ENCODE measurements around the gene ADGRB3. TPM values are rescaled to one million over a fixed set of nuclear protein-coding genes. Genes with fewer than 3 reads are reported as not detected.
"Not testable (repeated sequence)": the region's sequence is repeated elsewhere in the genome, so short reads cannot be mapped to it uniquely, and the experiment has no call there.

The ADGRB3 gene
- total RNA-seq, 6 donors from 2014 or later = 1.1 to 7.3 (median 3.0) TPM

GRCh38 chr6:68738039-68738438 lies 103.0 kb downstream of the ADGRB3 start:
- no peaks in the 10 kb centered on the region for H3K9me3 ChIP-seq
- DNase-seq (no peak), ATAC-seq (ENCODE audit: low FRiP score in 2 of 2) (no peak)
- no peaks in the 10 kb centered on the region for H3K4me1 ChIP-seq
- no peaks in the 10 kb centered on the region for H3K36me3 ChIP-seq
- TF ChIP-seq POLR2A (IDR thresholded peaks at IDR 0.05) (no peak), EP300 (IDR thresholded peaks at IDR 0.05) (no peak), POLR2AphosphoS5 (IDR thresholded peaks at IDR 0.05) (no peak)
- H3K27ac ChIP-seq = no peak overlapping the region
- H3K4me3 ChIP-seq = no peak overlapping the region
- no peaks in the 10 kb centered on the region for H3K27me3 ChIP-seq

GRCh38 chr6:68740828-68741500 lies 105.9 kb downstream of the ADGRB3 start:
- DNase-seq = no peak
- no peaks in the 10 kb centered on the region for H3K9me3 ChIP-seq
- 61 to 62% methylated on average over 2 of the region's 2 CpGs for WGBS, 2 donors
- no peak for ATAC-seq (ENCODE audit: low FRiP score in 2 of 2)
- no peak overlapping the region for H3K27ac ChIP-seq
- H3K4me1 ChIP-seq = no peaks in the 10 kb centered on the region
- H3K27me3 ChIP-seq = no peaks in the 10 kb centered on the region
- no peak overlapping the region for H3K4me3 ChIP-seq
- TF ChIP-seq POLR2A (IDR thresholded peaks at IDR 0.05) (no peak), POLR2AphosphoS5 (IDR thresholded peaks at IDR 0.05) (no peak), EP300 (IDR thresholded peaks at IDR 0.05) (no peak), CTCF (IDR thresholded peaks at IDR 0.05) (no peak)
- H3K36me3 ChIP-seq = no peaks in the 10 kb centered on the region

GRCh38 chr6:68741501-68742386 lies 106.7 kb downstream of the ADGRB3 start:
- no peak for DNase-seq

GRCh38 chr6:68743099-68743498 lies 108.0 kb downstream of the ADGRB3 start:
- TF ChIP-seq POLR2A (IDR thresholded peaks at IDR 0.05) = no peak
- no peak for TF ChIP-seq POLR2AphosphoS5 (IDR thresholded peaks at IDR 0.05)
- no peak for TF ChIP-seq CTCF (IDR thresholded peaks at IDR 0.05)
- no peak for TF ChIP-seq EP300 (IDR thresholded peaks at IDR 0.05)
- Histone ChIP-seq H3K27me3 (no peaks in the 10 kb centered on the region), H3K9me3 (no peaks in the 10 kb centered on the region), H3K4me1 (no peaks in the 10 kb centered on the region), H3K27ac (no peak overlapping the region), H3K4me3 (no peak overlapping the region), H3K36me3 (no peaks in the 10 kb centered on the region)
- DNase-seq = no peak
- 71 to 77% methylated on average over 1 of the region's 1 CpG for WGBS, 2 donors
- ATAC-seq (ENCODE audit: low FRiP score in 2 of 2) = no peak

More at GRCh38 chr6:68741501-68742386, 106.7 kb downstream of the ADGRB3 start:
- H3K27me3 ChIP-seq = no peaks in the 10 kb centered on the region
- 81 to 87% methylated on average over 5 of the region's 5 CpGs for WGBS, 2 donors
- no peak overlapping the region for H3K4me3 ChIP-seq
- H3K9me3 ChIP-seq = no peaks in the 10 kb centered on the region
- H3K4me1 ChIP-seq = no peaks in the 10 kb centered on the region
- no peak overlapping the region for H3K27ac ChIP-seq
- TF ChIP-seq EP300 (IDR thresholded peaks at IDR 0.05) (no peak), CTCF (IDR thresholded peaks at IDR 0.05) (no peak), POLR2A (IDR thresholded peaks at IDR 0.05) (no peak), POLR2AphosphoS5 (IDR thresholded peaks at IDR 0.05) (no peak)
- H3K36me3 ChIP-seq = no peaks in the 10 kb centered on the region
- ATAC-seq (ENCODE audit: low FRiP score in 2 of 2) = no peak

GRCh38 chr6:68744376-68744775 lies 109.3 kb downstream of the ADGRB3 start:
- not testable (repeated sequence) for H3K4me1 ChIP-seq; DNase-seq; H3K36me3 ChIP-seq; ATAC-seq (ENCODE audit: low FRiP score in 2 of 2); H3K27me3 ChIP-seq; H3K4me3 ChIP-seq; H3K9me3 ChIP-seq; H3K27ac ChIP-seq
- WGBS, 2 donors = 87 to 89% methylated on average over 1 of the region's 1 CpG

Data from upper lobe of left lung (tissue), 6 donors.